ENCODE measurements around the gene CACNG6.

CACNG6 gene

GRCh38 chr19:53991224-53992113 lies at the start of gene CACNG6:
TSS of gene CACNG6 (plus strand) at chr19:53991637. CDS start at chr19:53992878, 1,241 bp downstream.
- DNase-seq (ENCODE audit: low read depth), result no peak
- TF ChIP-seq CTCF (IDR thresholded peaks at IDR 0.05; ENCODE audit: low read depth, low read length, missing control alignments), result no peak
- H3K4me3 ChIP-seq (ENCODE audit: low read depth, low read length), result no peak within 1 kb of the TSS

GRCh38 chr19:53942001-53942786 lies 49.2 kb upstream of the CACNG6 start:
- H3K4me3 ChIP-seq (ENCODE audit: low read depth, low read length), result no peak overlapping the region
- no peak for TF ChIP-seq CTCF (IDR thresholded peaks at IDR 0.05; ENCODE audit: low read depth, low read length, missing control alignments)

GRCh38 chr19:53944416-53944815 lies 47.0 kb upstream of the CACNG6 start:
- TF ChIP-seq CTCF (IDR thresholded peaks at IDR 0.05; ENCODE audit: low read depth, low read length, missing control alignments), result no peak
- no peak for DNase-seq (ENCODE audit: low read depth)
- H3K4me3 ChIP-seq (ENCODE audit: low read depth, low read length), result no peak overlapping the region

More at GRCh38 chr19:53942001-53942786, 49.2 kb upstream of the CACNG6 start:
- no peak for DNase-seq (ENCODE audit: low read depth)

- DNase-seq (ENCODE audit: low read depth), result no peak
- TF ChIP-seq CTCF (IDR thresholded peaks at IDR 0.05; ENCODE audit: low read depth, low read length, missing control alignments), result no peak
- H3K4me3 ChIP-seq (ENCODE audit: low read depth, low read length), result no peak overlapping the region
Observed at GRCh38 chr19:53944933-53945332, 46.5 kb upstream of the CACNG6 start.

- DNase-seq (ENCODE audit: low read depth), result no peak
- H3K4me3 ChIP-seq (ENCODE audit: low read depth, low read length), result no peak overlapping the region
- no peak for TF ChIP-seq CTCF (IDR thresholded peaks at IDR 0.05; ENCODE audit: low read depth, low read length, missing control alignments)
Observed at GRCh38 chr19:53945441-53945840, 46.0 kb upstream of the CACNG6 start.

- H3K4me3 ChIP-seq (ENCODE audit: low read depth, low read length), result no peak overlapping the region
- no peak for DNase-seq (ENCODE audit: low read depth)
- TF ChIP-seq CTCF (IDR thresholded peaks at IDR 0.05; ENCODE audit: low read depth, low read length, missing control alignments), result no peak
Observed at GRCh38 chr19:53945998-53946397, 45.4 kb upstream of the CACNG6 start.
